ENCODE results near the gene GHRL. TPM values are rescaled to one million over a fixed set of nuclear protein-coding genes. Genes with fewer than 3 reads are reported as not detected.
"Not testable (repeated sequence)": the region's sequence is repeated elsewhere in the genome, so short reads cannot be mapped to it uniquely, and the experiment has no call there.

GHRL gene
- polyA plus RNA-seq, 1 donor from 2014 or later, result 1.5 TPM

- Mint-ChIP-seq H3K27ac (no peak overlapping the region), H3K27me3 (no peaks in the 10 kb centered on the region), H3K36me3 (peaks cover 6% of the 10 kb centered on the region), H3K4me1 (peaks cover 10 to 13% (median 11%) of the 10 kb centered on the region in 3 donors), H3K9me3 (no peaks in the 10 kb centered on the region), H3K4me3 (no peak overlapping the region)
These were observed 12.2 kb downstream of the GHRL start for GRCh38 chr3:10280571-10280970.

GRCh38 chr3:10280177-10280529 lies 12.6 kb downstream of the GHRL start:
- H3K27me3 Mint-ChIP-seq, result no peaks in the 10 kb centered on the region
- H3K9me3 Mint-ChIP-seq, result no peaks in the 10 kb centered on the region
- peaks cover 8 to 13% (median 11%) of the 10 kb centered on the region in 3 donors for H3K4me1 Mint-ChIP-seq
- no peak overlapping the region for H3K4me3 Mint-ChIP-seq
- no peak overlapping the region for H3K27ac Mint-ChIP-seq
- peaks cover 6% of the 10 kb centered on the region for H3K36me3 Mint-ChIP-seq

- Mint-ChIP-seq H3K4me3 (peak overlapping the region in 1 of 4 donors; percentile 5), H3K4me1 (peaks cover 5 to 11% (median 10%) of the 10 kb centered on the region in 3 donors), H3K9me3 (no peaks in the 10 kb centered on the region), H3K36me3 (peaks cover 6% of the 10 kb centered on the region), H3K27me3 (no peaks in the 10 kb centered on the region), H3K27ac (peak overlapping the region in 1 of 3 donors; percentile 53)
These were observed 13.2 kb downstream of the GHRL start for GRCh38 chr3:10279384-10280176.

DNA sequence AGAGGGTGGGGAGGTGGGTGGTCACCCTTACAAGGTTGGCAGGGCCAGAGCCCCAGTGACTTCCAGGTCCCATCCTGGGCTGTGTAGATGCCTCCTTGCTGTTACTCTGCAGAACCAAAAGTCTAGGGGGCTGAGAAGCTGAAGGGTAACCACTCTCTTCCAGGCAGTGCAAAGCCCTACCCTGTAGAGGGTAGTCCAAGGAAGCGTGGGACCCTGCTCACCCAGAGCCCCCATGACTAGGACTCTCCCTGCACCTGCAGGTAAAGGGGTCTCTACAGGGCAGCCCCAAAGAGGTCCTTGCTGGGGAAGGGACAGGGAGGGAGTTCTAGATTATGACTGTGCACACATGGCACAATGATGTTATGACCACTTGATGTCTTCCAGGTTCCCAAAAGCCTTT lies 14.2 kb downstream of the GHRL start:
- peaks cover 6% of the 10 kb centered on the region for H3K36me3 Mint-ChIP-seq
- peak overlapping the region in 1 of 3 donors; percentile 39 for H3K27ac Mint-ChIP-seq
- no peak overlapping the region for H3K4me3 Mint-ChIP-seq
- H3K9me3 Mint-ChIP-seq, result no peaks in the 10 kb centered on the region
- H3K27me3 Mint-ChIP-seq, result no peaks in the 10 kb centered on the region
- peaks cover 10 to 14% (median 12%) of the 10 kb centered on the region in 3 donors for H3K4me1 Mint-ChIP-seq

DNA sequence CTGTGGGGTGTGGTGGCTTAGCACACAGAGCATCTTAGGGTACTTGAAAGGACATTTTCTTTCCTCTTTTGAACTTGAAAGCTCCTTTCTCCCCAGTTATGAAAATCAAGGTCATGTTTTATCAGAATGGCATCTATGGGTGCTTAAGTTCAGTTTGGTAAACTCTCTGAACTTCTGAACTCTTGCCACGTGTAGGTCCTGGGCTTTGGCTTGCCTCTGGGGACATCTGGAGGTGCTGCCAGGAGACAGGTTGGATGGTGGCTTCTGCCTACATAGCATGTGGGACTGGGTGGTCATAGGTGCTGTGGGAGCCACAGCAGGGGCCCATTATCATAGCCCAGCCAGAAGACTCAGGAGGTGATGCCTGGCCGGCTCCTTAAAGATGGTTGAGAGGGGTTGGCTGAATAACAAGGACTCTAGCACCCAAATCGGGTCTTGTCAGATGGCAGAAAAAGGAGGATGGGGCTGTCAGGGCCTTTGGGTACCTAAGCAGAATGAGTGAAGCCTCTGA lies 15.6 kb downstream of the GHRL start:
- Mint-ChIP-seq H3K27me3 (no peaks in the 10 kb centered on the region), H3K27ac (no peak overlapping the region), H3K4me1 (peaks cover 17 to 21% (median 20%) of the 10 kb centered on the region in 3 donors), H3K36me3 (peaks cover 6% of the 10 kb centered on the region), H3K4me3 (no peak overlapping the region), H3K9me3 (no peaks in the 10 kb centered on the region)

DNA sequence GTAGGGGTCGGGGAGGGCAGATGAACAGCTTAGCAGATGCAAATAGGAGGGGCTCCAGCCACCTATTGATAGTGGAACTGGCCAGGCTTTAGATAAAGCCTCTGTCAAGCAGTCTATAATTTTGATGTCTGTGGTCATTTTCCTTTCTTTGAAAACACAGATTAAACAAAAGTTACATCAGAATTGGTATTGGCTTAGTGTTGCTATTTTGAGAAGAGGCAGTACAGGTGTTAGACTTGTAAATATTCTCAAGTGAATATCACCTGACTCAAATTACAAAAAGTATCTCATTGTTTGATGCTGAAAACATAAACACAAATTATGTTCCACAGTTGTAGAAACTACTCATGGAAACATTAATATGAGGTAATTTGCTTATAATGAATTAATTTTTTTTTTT lies 18.1 kb downstream of the GHRL start:
- Mint-ChIP-seq H3K27ac (peak overlapping the region in 2 of 3 donors; percentile 68 to 93), H3K9me3 (no peaks in the 10 kb centered on the region), H3K27me3 (no peaks in the 10 kb centered on the region), H3K4me3 (peak overlapping the region in 1 of 4 donors; percentile 9), H3K36me3 (peaks cover 3% of the 10 kb centered on the region), H3K4me1 (peaks cover 18 to 20% (median 19%) of the 10 kb centered on the region in 3 donors)

DNA sequence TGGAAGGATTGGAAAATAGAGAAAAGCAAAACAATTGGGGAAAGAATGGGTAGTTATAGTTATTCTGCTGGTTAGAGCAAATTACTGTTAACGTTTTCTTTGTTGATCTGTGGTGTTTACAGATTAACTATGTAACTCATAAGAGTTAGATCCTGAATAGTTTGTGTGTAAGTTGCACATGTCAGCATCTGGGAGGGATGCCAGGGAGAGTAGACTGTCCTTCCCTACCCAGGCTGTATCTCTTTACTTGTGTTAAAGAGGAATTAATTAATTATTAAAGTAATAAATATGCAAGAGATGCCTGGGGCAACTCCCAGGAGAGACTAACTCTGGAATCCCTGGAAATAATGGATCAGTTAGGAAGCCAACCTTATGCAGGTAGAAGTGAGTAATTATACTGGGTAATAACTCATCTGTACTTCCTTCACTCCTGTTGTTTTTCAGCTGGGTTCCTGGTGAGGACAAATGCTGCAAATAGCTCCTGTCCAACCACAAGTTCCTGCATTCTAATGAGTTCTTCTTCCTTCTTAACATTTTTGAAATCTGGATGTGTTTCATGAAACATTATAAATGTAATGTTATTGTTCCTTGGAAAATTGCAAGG lies 18.9 kb downstream of the GHRL start:
- Mint-ChIP-seq H3K36me3 (peaks cover 3% of the 10 kb centered on the region), H3K27ac (peak overlapping the region; percentile 14 to 93 (median 68)), H3K9me3 (no peaks in the 10 kb centered on the region), H3K27me3 (no peaks in the 10 kb centered on the region), H3K4me3 (peak overlapping the region in 2 of 4 donors; percentile 72), H3K4me1 (peaks cover 18 to 20% (median 19%) of the 10 kb centered on the region in 3 donors)

GRCh38 chr3:10272977-10273376 lies 19.8 kb downstream of the GHRL start:
- Mint-ChIP-seq H3K36me3 (peaks cover 3% of the 10 kb centered on the region), H3K4me3 (peak overlapping the region in 2 of 4 donors; percentile 72), H3K9me3 (no peaks in the 10 kb centered on the region), H3K4me1 (peaks cover 18 to 20% (median 19%) of the 10 kb centered on the region in 3 donors), H3K27me3 (no peaks in the 10 kb centered on the region), H3K27ac (peak overlapping the region in 2 of 3 donors; percentile 53 to 93)

DNA sequence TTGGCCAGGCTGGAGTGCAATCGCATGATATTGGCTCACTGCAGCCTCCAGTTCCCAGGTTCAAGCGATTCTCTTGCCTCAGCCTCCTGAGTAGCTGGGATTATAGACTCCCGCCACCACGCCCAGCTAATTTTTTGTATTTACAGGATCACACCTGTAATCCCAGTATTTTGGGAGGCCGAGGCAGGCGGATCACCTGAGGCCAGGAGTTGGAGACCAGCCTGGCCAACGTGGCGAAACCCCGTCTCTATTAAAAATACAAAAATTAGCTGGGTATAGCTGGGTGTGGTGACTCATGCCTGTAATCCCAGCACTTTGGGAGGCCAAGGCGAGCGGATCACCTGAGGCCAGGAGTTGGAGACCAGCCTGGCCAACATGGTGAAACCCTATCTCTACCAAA lies 20.3 kb downstream of the GHRL start:
- not testable (repeated sequence) for H3K9me3 Mint-ChIP-seq, H3K4me3 Mint-ChIP-seq, H3K27ac Mint-ChIP-seq, H3K27me3 Mint-ChIP-seq, H3K36me3 Mint-ChIP-seq
- H3K4me1 Mint-ChIP-seq, result peaks cover 18 to 24% (median 20%) of the 10 kb centered on the region in 3 donors

GRCh38 chr3:10269443-10269842 lies 23.3 kb downstream of the GHRL start:
- Mint-ChIP-seq H3K4me1 (peaks cover 29 to 36% (median 32%) of the 10 kb centered on the region in 3 donors), H3K9me3 (no peaks in the 10 kb centered on the region), H3K4me3 (no peak overlapping the region), H3K27ac (no peak overlapping the region), H3K27me3 (no peaks in the 10 kb centered on the region), H3K36me3 (peaks cover 3% of the 10 kb centered on the region)

DNA sequence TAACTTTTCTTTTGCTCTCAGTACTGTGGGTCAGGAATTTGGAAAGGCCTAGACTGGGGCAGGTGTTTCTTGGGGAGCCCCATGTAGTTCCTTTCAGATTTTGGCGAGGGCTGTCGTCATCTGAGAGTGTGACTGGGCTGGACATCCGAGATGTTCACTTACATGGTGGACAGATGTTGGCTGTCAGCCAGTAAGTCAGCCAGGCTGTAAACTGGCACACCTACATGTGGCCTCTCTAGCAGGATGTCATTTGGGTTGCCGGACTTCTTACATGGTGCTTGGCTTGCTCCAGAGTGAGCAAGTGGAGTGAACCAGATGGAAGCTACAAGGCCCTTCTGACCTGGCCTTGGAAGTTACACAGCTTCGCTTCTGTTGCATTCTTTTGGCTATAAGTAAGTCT lies 23.8 kb downstream of the GHRL start:
- H3K36me3 Mint-ChIP-seq, result peaks cover 2% of the 10 kb centered on the region
- H3K4me3 Mint-ChIP-seq, result no peak overlapping the region
- H3K27me3 Mint-ChIP-seq, result no peaks in the 10 kb centered on the region
- peaks cover 28 to 36% (median 31%) of the 10 kb centered on the region in 3 donors for H3K4me1 Mint-ChIP-seq
- H3K27ac Mint-ChIP-seq, result no peak overlapping the region
- H3K9me3 Mint-ChIP-seq, result no peaks in the 10 kb centered on the region

DNA sequence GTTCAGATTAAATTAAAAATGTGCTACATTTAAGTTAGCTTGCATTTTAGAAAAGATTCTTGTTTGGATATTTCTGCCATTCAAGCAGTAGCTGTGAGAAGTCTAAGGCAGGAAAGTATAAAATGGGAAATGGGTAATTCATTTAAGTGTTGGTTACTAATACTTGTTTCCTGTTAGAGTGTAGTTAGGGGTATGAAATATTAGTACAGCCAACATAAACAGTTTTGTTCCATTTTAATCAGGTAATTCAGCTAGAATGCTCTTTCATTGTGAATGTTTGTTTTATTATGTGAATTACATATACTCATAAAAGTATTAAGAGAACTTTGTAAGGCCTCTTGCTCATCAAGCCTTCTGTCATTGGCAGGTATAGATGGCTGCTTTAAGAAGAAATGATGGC lies 24.6 kb downstream of the GHRL start:
- Mint-ChIP-seq H3K27ac (no peak overlapping the region), H3K9me3 (no peaks in the 10 kb centered on the region), H3K4me3 (no peak overlapping the region), H3K36me3 (peaks cover 4% of the 10 kb centered on the region), H3K4me1 (peaks cover 29 to 36% (median 32%) of the 10 kb centered on the region in 3 donors), H3K27me3 (no peaks in the 10 kb centered on the region)

DNA sequence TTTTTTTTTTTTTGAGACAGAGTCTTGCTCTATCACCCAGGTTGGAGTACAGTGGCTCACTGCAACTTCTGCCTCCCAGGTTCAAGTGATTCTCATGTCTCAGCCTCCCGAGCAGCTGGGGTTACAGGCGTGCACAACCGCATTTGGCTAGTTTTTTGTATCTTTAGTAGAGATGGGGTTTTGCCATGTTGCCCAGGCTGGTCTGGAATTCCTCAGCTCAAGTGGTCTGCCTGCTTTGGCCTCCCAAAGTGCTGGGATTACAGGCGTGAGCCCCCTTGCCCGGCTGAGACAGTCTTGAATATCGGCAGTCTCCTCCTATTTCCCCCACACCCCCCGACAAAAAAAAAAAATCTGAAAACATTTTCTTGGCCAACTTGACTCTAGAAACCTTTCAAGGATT lies 25.8 kb downstream of the GHRL start:
- not testable (repeated sequence) for H3K27me3 Mint-ChIP-seq, H3K36me3 Mint-ChIP-seq, H3K27ac Mint-ChIP-seq, H3K9me3 Mint-ChIP-seq
- Mint-ChIP-seq H3K4me3 (peak overlapping the region in 1 of 4 donors; percentile 1), H3K4me1 (peaks cover 31 to 37% (median 34%) of the 10 kb centered on the region in 3 donors)

GRCh38 chr3:10265833-10266232 lies 26.9 kb downstream of the GHRL start:
- Mint-ChIP-seq H3K4me3 (no peak overlapping the region), H3K9me3 (no peaks in the 10 kb centered on the region), H3K4me1 (peaks cover 35 to 46% (median 41%) of the 10 kb centered on the region in 3 donors), H3K36me3 (peaks cover 5% of the 10 kb centered on the region), H3K27me3 (no peaks in the 10 kb centered on the region), H3K27ac (peak overlapping the region in 2 of 3 donors; percentile 3 to 76)

DNA sequence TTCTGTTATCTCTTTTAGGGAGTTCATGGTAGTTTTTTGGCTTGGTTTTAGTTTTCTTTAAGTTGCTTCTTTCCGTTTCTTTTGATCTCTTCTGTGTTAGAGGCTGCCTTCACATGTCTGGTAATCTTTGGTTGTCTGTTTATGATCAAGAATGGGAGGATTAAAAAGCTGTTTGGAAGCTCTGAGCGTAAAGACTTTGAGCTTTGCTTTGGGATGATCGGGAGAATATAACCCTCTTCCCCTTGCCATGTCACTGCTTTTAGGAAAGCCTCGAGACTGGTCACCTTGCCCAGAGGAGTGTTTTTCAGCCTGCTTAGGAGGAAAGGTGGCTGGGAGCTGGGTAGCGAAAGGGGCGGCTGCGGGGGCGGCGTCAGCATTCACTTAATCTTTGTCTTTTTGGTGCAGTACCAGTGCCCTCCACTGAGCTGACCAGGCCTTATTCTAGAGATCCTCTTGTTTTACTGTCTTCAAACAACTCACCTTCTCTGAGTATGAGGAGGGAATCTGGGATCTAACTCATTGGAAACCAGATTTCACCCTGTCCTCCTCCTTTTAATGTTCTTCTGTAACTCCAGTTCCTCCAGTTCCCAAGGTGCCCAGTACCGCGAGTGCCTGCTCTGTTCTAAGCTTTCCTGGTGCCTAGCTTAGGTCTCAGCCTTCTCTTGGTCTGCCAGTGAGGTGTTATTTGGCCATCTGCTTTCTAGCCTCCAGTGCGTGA lies 28.9 kb downstream of the GHRL start:
- H3K4me1 Mint-ChIP-seq, result peaks cover 47 to 58% (median 51%) of the 10 kb centered on the region in 3 donors
- no peaks in the 10 kb centered on the region for H3K27me3 Mint-ChIP-seq
- peak overlapping the region; percentile 57 to 77 (median 65) for H3K27ac Mint-ChIP-seq
- H3K9me3 Mint-ChIP-seq, result no peaks in the 10 kb centered on the region
- H3K4me3 Mint-ChIP-seq, result peak overlapping the region in 3 of 4 donors; percentile 13 to 52 (median 35)
- peaks cover 6% of the 10 kb centered on the region for H3K36me3 Mint-ChIP-seq
